Activated naive CD8-positive, alpha-beta T cell (primary cell): ENCODE data around the gene TMEM154.
"Not testable (repeated sequence)": the region's sequence is repeated elsewhere in the genome, so short reads cannot be mapped to it uniquely, and the experiment has no call there.

Source experiments
- H3K27ac Mint-ChIP-seq: one replicate; pipeline ENCODE4 v1.8.0; 2021; ENCODE audit warnings: mixed read lengths
- H3K27me3 Mint-ChIP-seq: one replicate; pipeline ENCODE4 v1.8.0; 2021; ENCODE audit warnings: mixed read lengths
- H3K36me3 Mint-ChIP-seq: one replicate; pipeline ENCODE4 v1.8.0; 2021; ENCODE audit warnings: mixed read lengths
- H3K4me1 Mint-ChIP-seq: one replicate; pipeline ENCODE4 v1.8.0; 2021; ENCODE audit warnings: low read depth, mixed read lengths
- H3K4me3 Mint-ChIP-seq: one replicate; pipeline ENCODE4 v1.8.0; 2021; ENCODE audit warnings: mild to moderate bottlenecking, mixed read lengths
- H3K9me3 Mint-ChIP-seq: one replicate; pipeline ENCODE4 v1.8.0; 2021; ENCODE audit warnings: low read depth, mixed read lengths

TMEM154 gene

DNA sequence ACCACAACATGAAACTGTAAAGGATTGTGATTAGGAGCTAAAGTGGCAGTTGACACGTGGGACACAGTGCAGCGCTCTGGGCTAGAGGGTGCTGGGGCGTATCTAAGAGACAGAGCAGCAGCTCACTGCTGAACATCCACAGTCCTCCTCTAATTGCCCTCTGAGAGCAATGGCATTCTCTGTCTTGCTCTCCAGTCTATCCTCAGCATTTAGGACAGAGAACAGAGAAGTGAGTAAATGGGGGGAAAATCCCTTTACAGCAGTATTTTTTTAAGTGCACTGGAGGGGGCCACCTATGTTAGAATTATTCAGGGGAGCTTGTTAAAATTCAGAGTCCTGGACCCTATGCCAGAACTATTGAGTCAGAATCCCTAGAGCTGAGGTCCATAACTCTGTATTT, 4.2 kb upstream of the TMEM154 start:
- Mint-ChIP-seq H3K36me3 (no peaks in the 10 kb centered on the region), H3K27me3 (no peaks in the 10 kb centered on the region), H3K4me3 (no peak overlapping the region), H3K27ac (no peak overlapping the region), H3K4me1 (peaks cover 25% of the 10 kb centered on the region), H3K9me3 (no peaks in the 10 kb centered on the region)

DNA sequence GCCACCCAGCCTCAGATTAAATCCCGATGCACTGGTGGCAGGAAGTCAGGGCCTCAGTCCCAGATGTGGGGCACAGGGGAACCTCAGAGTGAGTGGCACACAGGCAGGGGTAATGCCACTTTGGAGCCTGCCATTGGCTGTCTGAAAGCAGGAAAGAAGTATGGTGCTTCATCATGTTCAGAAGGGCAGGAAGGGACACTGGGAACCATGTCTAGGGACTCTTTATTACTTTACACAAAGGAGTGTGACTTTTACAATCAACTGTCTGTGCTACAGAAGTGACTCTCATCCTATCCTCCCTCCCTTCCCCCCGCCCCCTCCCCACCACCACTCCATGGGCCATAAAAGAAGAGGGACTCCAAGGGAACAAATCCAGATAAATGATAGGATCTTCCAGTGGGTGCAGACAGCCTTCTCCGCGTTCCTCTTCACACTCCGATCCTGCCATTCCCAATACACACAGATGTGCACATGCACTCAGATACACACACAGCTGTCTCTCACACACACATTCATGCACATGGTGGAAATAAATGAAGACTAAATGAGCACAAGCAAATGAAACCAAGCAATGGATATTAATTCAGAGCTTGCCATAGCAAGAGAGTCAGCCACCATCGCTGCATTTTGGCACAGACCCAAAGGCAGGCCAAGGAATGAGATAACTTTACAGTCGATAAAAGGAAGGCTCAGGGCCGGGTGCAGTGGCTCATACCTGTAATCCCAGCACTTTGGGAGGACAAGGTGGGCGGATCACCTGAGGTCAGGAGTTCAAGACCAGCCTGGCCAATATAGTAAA, 2.5 kb upstream of the TMEM154 start:
- peaks cover 39% of the 10 kb centered on the region for H3K4me1 Mint-ChIP-seq

DNA sequence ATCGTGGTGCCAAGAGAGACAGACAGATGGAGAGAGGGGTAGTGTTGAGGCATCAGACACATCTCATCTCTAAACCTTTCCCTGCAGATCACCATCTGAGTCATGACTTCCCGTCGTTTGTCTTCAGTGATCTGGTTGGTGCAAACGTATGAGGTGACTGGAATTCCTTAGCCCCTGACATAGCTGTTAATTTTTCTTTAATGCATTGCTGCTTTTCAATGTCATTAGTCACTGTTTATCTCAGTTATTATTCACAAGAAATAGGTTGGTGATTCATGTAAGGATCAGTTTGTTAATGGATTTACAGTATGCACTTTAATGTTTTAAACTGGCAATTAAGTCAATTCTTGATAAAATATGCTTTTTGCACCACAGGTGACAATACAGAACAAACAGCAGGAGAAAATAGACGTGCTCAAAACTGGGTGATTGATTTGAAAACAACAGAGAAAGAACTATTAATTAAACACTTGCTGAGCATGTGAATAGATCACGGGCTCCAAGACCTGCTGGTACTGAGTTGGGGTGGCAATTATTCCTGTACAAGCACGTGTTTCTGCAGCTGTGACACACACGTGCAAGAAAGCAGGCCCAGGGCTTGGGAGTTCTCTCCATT, 1.3 kb upstream of the TMEM154 start:
- Mint-ChIP-seq H3K27ac (peak overlapping the region; percentile 77), H3K27me3 (no peaks in the 10 kb centered on the region), H3K36me3 (no peaks in the 10 kb centered on the region), H3K4me3 (peak overlapping the region; percentile 73), H3K9me3 (no peaks in the 10 kb centered on the region), H3K4me1 (peaks cover 50% of the 10 kb centered on the region)

More for the DNA sequence above, 2.5 kb upstream of the TMEM154 start:
- H3K27ac Mint-ChIP-seq: no peak overlapping the region
- H3K4me3 Mint-ChIP-seq: no peak overlapping the region
- no peaks in the 10 kb centered on the region for H3K27me3 Mint-ChIP-seq
- no peaks in the 10 kb centered on the region for H3K9me3 Mint-ChIP-seq
- H3K36me3 Mint-ChIP-seq: no peaks in the 10 kb centered on the region

DNA sequence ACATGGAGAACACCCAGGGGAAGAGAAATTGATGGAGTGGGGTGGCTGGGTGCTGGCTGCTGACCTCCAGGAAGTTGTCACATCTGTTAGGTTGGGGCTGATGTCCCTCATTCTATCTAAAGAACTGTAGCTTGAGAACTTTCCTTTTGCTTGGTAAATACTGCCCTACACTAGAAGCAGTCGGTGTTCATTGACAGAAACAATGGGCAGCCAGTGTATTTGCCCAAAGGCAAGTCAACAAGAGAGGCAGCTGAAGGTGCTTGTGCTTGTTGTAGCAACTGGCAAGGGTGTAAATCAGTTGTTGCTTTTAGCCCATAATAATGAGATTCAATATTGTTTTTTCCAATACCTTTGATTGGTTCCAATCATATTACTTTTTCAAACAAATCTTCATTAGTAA, 956 bp downstream of the TMEM154 start:
- no peak overlapping the region for H3K27ac Mint-ChIP-seq
- H3K4me3 Mint-ChIP-seq: peak overlapping the region; percentile 95
- H3K36me3 Mint-ChIP-seq: peaks cover 3% of the 10 kb centered on the region
- H3K9me3 Mint-ChIP-seq: no peaks in the 10 kb centered on the region
- peaks cover 48% of the 10 kb centered on the region for H3K4me1 Mint-ChIP-seq
- no peaks in the 10 kb centered on the region for H3K27me3 Mint-ChIP-seq

DNA sequence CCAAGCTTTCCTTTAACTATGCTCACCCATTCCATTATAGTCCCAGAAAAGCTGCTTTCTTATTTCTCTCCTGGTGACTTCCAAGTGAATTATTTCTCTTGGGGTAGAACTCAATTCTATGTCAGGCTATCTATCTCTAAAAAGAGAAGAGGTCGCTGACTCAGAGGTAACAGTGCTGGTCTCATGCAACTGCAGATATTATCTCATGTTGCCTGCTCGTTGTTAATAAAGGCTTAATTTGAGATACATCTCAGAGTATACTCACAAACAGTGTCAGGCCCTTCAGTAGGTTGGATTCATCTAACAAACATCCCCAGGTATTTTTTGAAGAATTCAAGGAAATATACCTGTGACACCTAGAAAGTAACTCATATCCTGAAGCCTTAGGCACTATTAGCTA, 2.7 kb downstream of the TMEM154 start:
- Mint-ChIP-seq H3K9me3 (no peaks in the 10 kb centered on the region), H3K4me3 (no peak overlapping the region), H3K36me3 (peaks cover 5% of the 10 kb centered on the region), H3K4me1 (peaks cover 49% of the 10 kb centered on the region), H3K27me3 (no peaks in the 10 kb centered on the region), H3K27ac (no peak overlapping the region)

DNA sequence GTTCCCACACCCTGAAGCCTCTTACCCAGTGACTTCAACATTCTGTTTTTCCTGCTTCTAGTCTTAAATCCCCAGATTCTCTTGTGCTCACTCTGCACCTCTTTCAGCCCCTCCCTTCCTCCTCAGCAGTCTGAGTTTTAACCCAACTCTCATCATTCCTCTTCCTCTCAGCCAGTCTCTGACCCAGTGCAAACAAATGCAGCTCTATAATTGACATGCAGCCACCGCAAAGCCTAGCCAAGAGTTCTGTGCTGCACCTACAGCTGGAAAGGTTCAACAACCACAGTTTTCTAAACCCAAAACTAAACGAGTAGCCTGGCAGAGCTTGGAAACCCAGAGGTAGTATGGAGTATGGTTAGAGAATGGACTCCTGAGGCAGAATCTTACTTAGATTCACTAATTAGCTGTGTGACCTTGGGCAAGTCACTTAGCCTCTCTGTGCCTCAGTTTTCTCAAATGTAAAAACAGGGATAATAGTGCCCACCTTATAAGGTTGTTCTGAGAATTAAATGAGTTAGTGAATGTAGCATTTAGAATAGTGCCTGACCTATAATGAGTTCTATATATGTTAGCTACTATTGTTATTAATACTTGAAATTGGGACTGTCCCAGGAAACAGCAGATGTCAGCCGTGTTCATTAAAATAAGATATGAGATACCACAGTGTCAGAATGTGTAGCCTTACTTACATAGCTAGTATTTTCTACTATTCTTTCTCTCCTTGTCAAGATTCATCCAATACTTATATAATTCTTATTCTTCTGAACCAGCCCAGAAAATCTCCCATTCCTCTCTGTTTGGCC, 3.5 kb downstream of the TMEM154 start:
- Mint-ChIP-seq H3K27ac (no peak overlapping the region), H3K4me1 (peaks cover 49% of the 10 kb centered on the region), H3K36me3 (peaks cover 5% of the 10 kb centered on the region), H3K4me3 (no peak overlapping the region), H3K27me3 (no peaks in the 10 kb centered on the region), H3K9me3 (no peaks in the 10 kb centered on the region)

DNA sequence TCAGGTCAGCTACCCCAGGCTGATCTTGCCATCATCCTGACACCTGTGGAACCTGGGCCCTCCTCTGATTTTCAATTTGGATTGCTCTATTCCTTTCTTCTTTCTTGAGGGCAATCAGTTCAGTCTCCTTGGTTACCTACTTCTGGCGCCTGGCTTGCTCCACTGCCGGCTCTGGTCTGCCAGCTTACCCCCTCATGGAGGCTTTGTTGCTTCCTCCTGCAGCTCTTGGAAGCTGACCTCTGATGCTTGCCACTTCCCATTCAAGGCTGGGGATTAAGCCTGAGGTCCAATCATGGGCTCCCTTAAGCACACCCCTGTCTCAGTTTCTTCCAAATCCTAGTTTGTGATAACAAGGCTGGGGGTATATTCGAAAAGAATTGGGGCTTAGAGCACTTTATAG, 5.4 kb downstream of the TMEM154 start:
- Mint-ChIP-seq H3K36me3 (peaks cover 8% of the 10 kb centered on the region), H3K27ac (no peak overlapping the region), H3K9me3 (no peaks in the 10 kb centered on the region), H3K4me3 (no peak overlapping the region), H3K27me3 (no peaks in the 10 kb centered on the region), H3K4me1 (peaks cover 35% of the 10 kb centered on the region)

DNA sequence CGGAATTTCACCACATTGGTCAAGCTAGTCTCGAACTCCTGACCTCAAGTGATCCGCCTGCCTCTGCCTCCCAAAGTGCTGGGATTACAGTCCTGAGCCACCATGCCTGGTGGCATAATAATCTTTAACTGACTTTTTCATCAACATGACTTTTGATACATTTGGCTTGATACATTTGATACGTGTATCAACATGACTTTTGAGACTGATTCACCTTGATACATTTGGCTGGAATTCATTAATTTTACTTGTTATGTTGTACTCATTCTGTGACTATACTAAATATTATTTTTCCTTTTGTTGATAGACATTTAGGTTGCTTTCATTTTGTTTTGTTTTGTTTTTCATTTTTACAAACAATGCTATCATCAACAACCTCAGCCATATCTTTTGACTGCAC, 6.3 kb downstream of the TMEM154 start:
- peaks cover 8% of the 10 kb centered on the region for H3K36me3 Mint-ChIP-seq
- H3K4me3 Mint-ChIP-seq: no peak overlapping the region
- peaks cover 26% of the 10 kb centered on the region for H3K4me1 Mint-ChIP-seq
- no peak overlapping the region for H3K27ac Mint-ChIP-seq
- H3K27me3 Mint-ChIP-seq: no peaks in the 10 kb centered on the region
- H3K9me3 Mint-ChIP-seq: no peaks in the 10 kb centered on the region

DNA sequence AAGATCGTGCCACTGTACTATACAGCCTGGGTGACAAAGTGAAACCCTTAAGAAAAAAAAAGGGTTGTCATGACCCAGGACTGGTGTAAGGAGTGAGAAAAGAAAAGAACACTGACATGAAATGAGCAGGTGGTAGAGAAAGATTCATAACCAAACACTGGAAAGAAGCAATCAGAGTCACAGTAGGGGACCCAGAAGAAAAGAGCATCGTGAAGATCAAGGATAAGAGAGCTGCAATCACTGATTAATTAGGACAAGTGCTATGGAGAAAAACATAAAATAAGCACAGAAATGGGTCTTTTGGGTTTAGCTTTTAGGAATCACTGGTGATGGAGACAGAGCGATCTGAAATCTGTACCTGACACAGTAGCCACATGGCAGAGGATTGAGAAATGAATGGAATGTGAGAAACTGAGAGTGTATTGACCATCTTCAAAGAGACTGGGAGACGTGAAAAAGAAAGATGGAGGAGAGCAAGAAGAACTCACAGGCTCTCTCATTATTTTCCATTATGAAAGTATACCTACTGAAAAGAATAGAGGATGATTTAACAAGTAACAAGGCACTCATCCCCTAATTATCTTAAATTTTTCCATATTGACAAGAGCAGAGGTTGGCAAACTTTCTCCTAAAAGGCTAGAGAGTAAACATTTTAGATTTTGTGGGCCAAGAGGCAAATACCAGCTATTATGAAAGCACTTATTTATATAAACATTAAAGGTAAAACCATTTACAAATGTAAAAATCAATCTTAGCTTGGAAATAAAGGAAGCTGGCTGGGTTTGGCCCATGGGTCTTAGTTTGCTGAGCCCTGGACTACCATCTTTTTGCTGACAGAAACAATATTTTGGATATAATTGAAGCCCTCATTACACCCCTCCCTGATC, 7.3 kb downstream of the TMEM154 start:
- Mint-ChIP-seq H3K4me3 (no peak overlapping the region), H3K36me3 (peaks cover 8% of the 10 kb centered on the region), H3K9me3 (no peaks in the 10 kb centered on the region), H3K27me3 (no peaks in the 10 kb centered on the region), H3K4me1 (peaks cover 18% of the 10 kb centered on the region), H3K27ac (no peak overlapping the region)

DNA sequence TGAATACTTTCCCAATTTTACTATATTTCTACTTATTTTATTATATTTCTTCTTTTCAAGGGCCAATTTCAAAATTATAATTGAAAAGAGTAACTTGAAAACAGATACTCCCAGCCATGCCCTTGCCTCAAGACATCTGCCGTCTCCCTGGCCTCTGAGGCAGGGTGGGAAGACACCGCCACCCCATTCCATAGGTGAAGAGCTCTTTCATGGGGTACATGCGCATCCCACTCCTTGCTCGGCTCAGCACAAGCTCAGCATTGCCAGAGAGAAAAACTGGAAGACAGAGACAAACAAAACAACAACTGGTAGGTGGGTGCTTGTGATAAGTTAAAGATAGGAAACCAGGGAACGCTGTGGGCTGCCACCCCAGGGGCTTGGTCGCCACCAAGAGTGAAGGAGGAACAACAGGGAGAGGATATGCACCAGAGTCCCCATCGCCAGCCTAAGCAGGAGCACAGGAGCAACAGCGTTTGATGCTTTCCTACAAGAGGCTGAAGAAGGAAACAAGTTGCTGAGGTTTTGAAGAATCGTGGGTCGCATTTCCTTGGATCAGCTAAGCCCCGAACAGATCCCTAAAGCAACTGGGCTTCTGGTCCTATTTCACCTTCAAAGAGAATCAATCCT, 11.3 kb downstream of the TMEM154 start:
- Mint-ChIP-seq H3K27ac (no peak overlapping the region), H3K4me1 (peaks cover 11% of the 10 kb centered on the region), H3K4me3 (no peak overlapping the region), H3K36me3 (peaks cover 15% of the 10 kb centered on the region), H3K27me3 (no peaks in the 10 kb centered on the region), H3K9me3 (no peaks in the 10 kb centered on the region)

DNA sequence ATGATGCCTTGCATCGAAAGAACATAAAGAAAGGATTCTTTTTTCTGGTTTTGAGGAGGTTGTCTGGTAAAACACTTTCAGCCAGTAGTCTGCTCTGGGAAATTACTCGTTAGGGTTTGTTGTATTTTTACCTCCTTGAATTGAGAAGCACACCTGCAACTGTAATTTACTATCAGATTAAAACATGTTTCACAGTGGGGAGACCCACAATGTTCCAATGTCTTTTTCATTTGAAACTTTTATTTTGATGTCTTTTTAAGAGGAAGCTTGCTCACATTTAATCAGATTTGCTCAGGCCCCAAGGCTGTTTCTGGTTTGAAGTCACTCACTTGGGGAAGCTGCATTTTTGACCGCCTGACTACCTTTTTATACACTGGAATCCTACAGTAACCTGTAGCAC, 12.0 kb downstream of the TMEM154 start:
- Mint-ChIP-seq H3K9me3 (no peaks in the 10 kb centered on the region), H3K4me1 (peaks cover 15% of the 10 kb centered on the region), H3K27ac (no peak overlapping the region)

DNA sequence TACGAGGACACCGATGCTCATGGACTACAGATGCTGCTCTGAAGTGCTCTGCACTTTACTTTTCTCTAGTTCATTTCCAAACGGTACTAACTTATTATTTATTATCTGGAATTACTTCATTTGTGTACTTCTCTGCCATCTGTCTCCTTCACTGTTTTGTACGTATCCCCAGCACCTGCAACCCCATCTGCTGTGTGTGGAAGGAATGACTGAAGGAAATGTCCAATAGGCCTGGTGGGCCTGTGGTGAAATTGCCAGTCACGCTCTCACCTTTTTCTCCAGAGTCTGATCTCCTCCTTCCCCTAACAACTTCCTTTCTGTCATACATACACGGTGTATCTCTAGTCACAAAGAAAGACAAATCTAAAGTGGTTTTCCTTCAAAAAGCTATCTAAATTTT, 12.9 kb downstream of the TMEM154 start:
- peaks cover 15% of the 10 kb centered on the region for H3K36me3 Mint-ChIP-seq
- no peaks in the 10 kb centered on the region for H3K9me3 Mint-ChIP-seq
- no peak overlapping the region for H3K4me3 Mint-ChIP-seq
- H3K27me3 Mint-ChIP-seq: no peaks in the 10 kb centered on the region
- H3K4me1 Mint-ChIP-seq: peaks cover 15% of the 10 kb centered on the region
- H3K27ac Mint-ChIP-seq: no peak overlapping the region

More for the DNA sequence above, 12.0 kb downstream of the TMEM154 start:
- H3K36me3 Mint-ChIP-seq: peaks cover 15% of the 10 kb centered on the region
- H3K27me3 Mint-ChIP-seq: no peaks in the 10 kb centered on the region
- no peak overlapping the region for H3K4me3 Mint-ChIP-seq

DNA sequence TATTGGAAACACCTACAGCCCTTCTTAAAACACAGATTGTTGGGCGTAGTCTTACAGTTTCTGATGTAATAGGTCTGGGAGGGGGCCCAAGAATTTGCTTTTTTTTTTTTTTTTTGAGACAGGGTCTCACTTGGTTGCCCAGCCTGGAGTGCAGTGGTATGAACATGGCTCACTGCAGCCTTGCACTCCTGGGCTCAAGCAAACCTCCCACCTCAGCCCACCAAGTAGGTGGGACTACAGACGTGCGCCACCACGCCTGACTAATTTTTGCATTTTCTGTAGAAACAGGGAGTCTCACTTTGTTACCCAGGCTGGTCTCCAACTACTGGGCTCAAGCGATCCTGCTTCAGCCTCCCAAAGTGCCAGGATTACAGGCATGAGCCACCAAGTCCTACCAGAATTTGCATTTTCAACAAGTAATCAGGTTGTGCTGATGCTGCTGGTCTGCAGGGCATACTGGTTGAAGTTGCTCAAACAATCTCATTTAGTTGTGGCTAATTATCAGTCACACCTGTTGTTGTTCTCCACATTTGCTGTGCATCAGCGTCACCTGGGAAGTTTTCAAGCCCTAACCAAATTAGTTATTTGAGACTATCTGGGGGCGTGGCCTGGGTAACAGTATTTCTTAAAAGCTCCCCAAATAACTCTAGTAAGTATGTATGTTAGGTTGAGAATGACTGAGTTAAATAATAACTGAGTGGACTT, 14.0 kb downstream of the TMEM154 start:
- Mint-ChIP-seq H3K9me3 (no peaks in the 10 kb centered on the region), H3K4me3 (no peak overlapping the region), H3K27me3 (no peaks in the 10 kb centered on the region), H3K4me1 (peaks cover 21% of the 10 kb centered on the region), H3K27ac (no peak overlapping the region), H3K36me3 (peaks cover 12% of the 10 kb centered on the region)

DNA sequence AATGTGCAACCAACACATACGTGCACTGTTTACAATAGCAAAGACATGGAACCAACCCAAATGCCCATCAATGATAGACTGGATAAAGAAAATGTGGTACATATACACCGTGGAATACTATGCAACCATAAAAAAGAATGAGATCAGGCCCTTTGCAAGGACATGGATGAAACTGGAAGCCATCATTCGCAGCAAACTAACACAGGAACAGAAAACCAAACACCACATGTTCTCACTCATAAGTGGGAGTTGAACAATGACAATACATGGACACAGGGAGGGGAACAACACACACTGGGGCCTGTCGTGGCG, 15.8 kb downstream of the TMEM154 start:
- Mint-ChIP-seq H3K36me3 (peaks cover 16% of the 10 kb centered on the region), H3K4me1 (peaks cover 22% of the 10 kb centered on the region)
- H3K27me3 Mint-ChIP-seq, H3K27ac Mint-ChIP-seq, H3K4me3 Mint-ChIP-seq, H3K9me3 Mint-ChIP-seq: not testable (repeated sequence)
